Breast epithelium (tissue), 4 donors: ENCODE data around the gene CORO1C. TPM values are rescaled to one million over a fixed set of nuclear protein-coding genes. Genes with fewer than 3 reads are reported as not detected.
A peak's percentile ranks its signal among the peaks of the same experiment; 100 is the strongest.

Experiments used
- DNase-seq, 2 donors: peaks; one replicate each; pipeline ENCODE4 v3.0.0-alpha.2; 2019; ENCODE audit warnings: low spot score in 2 of 2
- H3K27ac ChIP-seq, 2 donors: fragments of 200-600 bp; sonication (generic) in 1 of 2; one replicate each; pipeline ENCODE4 v1.5.1; 2016 to 2019; ENCODE audit warnings: mild to moderate bottlenecking in 1 of 2
- H3K27me3 ChIP-seq, 2 donors: fragments of 200-600 bp; sonication (generic) in 1 of 2; one replicate each; pipeline versions ENCODE4 v1.5.1 to v1.6.0; 2017 to 2019; ENCODE audit warnings: control low read depth in 1 of 2, mild to moderate bottlenecking in 1 of 2
- H3K36me3 ChIP-seq: fragments of 200-600 bp; one replicate; pipeline ENCODE4 v1.5.1; 2019
- H3K4me1 ChIP-seq, 2 donors: fragments of 200-600 bp; sonication (generic); one replicate each; pipeline ENCODE4 v1.5.1; 2016 to 2019; ENCODE audit warnings: control low read depth in 1 of 2
- H3K4me3 ChIP-seq, 3 donors: fragments of 200-600 bp; sonication (generic); 1 replicate in 2 of 3; 2 replicates in 1 of 3; pipeline ENCODE4 v1.5.1; 2016 to 2019; ENCODE audit warnings: mild to moderate bottlenecking in 3 of 3, moderate library complexity in 2 of 3
- H3K9me3 ChIP-seq, 2 donors: fragments of 200-600 bp; sonication (generic) in 1 of 2; one replicate each; pipeline ENCODE4 v1.5.1; 2016 to 2019; ENCODE audit warnings: control low read depth in 1 of 2
- POLR2A ChIP-seq: fragments of 450-650 bp; IDR thresholded peaks from one replicate; pipeline ENCODE4 v1.6.1; 2016; ENCODE audit warnings: antibody characterized with exemption, mild to moderate bottlenecking, moderate library complexity
- POLR2AphosphoS5 ChIP-seq, 3 donors: sonication (generic); formaldehyde crosslinking; IDR thresholded peaks; one replicate each; pipeline ENCODE4 v1.6.1; 2017; ENCODE audit warnings: antibody characterized with exemption in 3 of 3
- intact Hi-C: fragments of 100-400 bp; cut with DNase I; formaldehyde crosslinking; loops from one replicate; pipeline ENCODE4 v1.15.1; 2023; ENCODE audit warnings: low total_unique reads
- total RNA-seq, 3 donors: library from RNA; depleted of rRNA; stranded (reverse); fragments of >200 nt; gene quantifications; one replicate each; pipeline ENCODE4 v1.1.0, GENCODE V29; 2016
- TF ChIP-seq, protein P1 (sequence below), 3 donors: fragments of 450-650 bp; IDR thresholded peaks; one replicate each; pipeline ENCODE4 v1.5.1; 2016 to 2017; ENCODE audit warnings: antibody characterized with exemption in 3 of 3, mild to moderate bottlenecking in 3 of 3, moderate library complexity in 3 of 3

The CORO1C gene
- total RNA-seq, 3 donors from 2014 or later, result 121 to 155 (median 149) TPM

DNA sequence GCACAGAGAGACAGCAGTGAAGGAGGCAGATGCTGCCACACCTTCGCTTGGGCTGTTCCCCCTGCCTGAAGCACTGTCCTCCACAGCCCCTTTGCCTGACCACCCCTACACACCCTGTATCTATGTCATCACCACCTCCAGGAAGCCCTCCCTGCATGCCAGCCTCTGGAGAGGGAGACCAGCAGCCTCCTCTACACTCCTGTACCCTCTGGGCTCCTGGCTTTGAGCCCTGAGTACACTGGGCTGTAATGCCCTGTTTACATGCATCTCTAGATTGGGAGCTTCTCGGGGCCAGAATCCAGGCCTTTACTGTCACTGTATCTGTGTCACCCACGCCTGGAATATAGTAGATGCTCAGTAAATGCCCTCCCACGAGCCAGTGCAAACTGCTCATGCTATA lies 127.6 kb downstream of the CORO1C start:
- Histone ChIP-seq H3K4me1 (no peaks in the 10 kb centered on the region), H3K27me3 (no peaks in the 10 kb centered on the region), H3K36me3 (no peaks in the 10 kb centered on the region), H3K4me3 (no peak overlapping the region), H3K9me3 (no peaks in the 10 kb centered on the region), H3K27ac (no peak overlapping the region)
- DNase-seq, result no peak
- TF ChIP-seq POLR2AphosphoS5 (IDR thresholded peaks at IDR 0.05) (no peak), POLR2A (no peak)
- TF ChIP-seq, protein P1, sequence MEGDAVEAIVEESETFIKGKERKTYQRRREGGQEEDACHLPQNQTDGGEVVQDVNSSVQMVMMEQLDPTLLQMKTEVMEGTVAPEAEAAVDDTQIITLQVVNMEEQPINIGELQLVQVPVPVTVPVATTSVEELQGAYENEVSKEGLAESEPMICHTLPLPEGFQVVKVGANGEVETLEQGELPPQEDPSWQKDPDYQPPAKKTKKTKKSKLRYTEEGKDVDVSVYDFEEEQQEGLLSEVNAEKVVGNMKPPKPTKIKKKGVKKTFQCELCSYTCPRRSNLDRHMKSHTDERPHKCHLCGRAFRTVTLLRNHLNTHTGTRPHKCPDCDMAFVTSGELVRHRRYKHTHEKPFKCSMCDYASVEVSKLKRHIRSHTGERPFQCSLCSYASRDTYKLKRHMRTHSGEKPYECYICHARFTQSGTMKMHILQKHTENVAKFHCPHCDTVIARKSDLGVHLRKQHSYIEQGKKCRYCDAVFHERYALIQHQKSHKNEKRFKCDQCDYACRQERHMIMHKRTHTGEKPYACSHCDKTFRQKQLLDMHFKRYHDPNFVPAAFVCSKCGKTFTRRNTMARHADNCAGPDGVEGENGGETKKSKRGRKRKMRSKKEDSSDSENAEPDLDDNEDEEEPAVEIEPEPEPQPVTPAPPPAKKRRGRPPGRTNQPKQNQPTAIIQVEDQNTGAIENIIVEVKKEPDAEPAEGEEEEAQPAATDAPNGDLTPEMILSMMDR (IDR thresholded peaks at IDR 0.05), result no peak
- intact Hi-C loops, result no loop called here

DNA sequence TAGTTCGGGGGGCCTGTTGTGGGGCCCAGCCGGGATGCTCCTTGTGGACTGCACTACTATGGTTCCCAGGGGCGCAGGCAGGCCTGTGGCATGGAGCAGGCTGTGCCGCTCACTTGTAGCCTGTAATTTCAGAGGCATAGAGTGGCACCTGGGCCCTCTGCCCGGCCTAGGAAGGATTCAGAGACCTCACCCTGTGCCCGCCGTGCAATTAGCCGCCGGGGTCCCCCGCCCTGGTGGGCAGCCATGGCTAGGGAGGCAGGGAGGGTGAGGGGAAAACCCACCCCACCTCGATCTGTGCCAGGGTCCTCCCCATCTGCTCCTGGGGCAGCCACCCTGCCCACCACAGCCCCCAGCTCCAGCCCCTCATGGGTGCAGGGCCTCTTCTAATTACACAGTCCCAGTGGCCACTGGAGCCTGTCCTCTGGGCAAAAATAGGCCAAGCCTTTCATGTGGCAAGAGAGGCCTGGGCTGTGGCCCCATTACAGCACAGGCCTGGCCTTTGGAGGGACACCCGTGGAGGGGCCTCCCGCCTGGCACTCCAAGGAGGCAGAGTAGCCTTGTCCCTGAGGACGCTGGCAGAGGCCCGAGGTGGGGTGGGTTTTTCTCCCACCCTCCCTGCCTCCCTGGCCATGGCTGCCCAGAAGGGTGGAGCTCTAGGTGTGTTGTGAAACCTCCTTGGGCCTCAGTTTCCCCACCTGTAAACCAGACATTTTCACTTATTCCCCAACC lies 128.2 kb downstream of the CORO1C start:
- Histone ChIP-seq H3K4me1 (no peaks in the 10 kb centered on the region), H3K27me3 (no peaks in the 10 kb centered on the region), H3K36me3 (no peaks in the 10 kb centered on the region), H3K4me3 (no peak overlapping the region), H3K9me3 (no peaks in the 10 kb centered on the region), H3K27ac (no peak overlapping the region)
- intact Hi-C loops, result no loop called here
- no peak for TF ChIP-seq POLR2AphosphoS5 (IDR thresholded peaks at IDR 0.05)
- TF ChIP-seq, protein P1 (IDR thresholded peaks at IDR 0.05), result no peak
- no peak for DNase-seq

DNA sequence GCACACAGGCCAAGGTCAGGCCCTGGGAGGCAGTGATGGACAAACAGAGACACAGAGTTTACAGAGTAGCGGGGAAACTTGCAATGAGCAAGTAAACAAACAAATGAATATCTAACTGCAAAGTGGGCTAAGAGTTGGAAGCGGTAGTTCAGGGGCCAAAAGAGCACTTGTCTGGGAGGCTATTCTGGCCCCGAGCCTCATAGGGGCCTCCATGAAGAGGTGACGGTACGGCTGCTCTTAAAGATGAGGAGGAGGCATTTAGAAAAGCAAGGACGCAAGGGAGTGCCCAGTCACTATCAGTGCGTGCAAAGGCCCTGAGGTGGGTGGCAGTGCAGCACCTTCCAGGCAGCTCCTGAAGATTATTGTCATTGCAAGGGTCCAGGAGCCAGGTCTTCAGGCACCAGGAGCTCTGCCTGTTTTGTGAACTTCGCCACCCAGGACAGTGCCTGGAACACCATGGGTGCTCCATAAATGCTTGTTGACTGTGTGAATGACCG lies 129.1 kb downstream of the CORO1C start:
- Histone ChIP-seq H3K27me3 (no peaks in the 10 kb centered on the region), H3K27ac (no peak overlapping the region), H3K36me3 (no peaks in the 10 kb centered on the region), H3K4me1 (no peaks in the 10 kb centered on the region), H3K4me3 (no peak overlapping the region), H3K9me3 (no peaks in the 10 kb centered on the region)
- TF ChIP-seq POLR2AphosphoS5 (IDR thresholded peaks at IDR 0.05), result no peak
- TF ChIP-seq, protein P1 (IDR thresholded peaks at IDR 0.05), result no peak
- no peak for TF ChIP-seq POLR2A
- no peak for DNase-seq
- intact Hi-C loops, result no loop called here

DNA sequence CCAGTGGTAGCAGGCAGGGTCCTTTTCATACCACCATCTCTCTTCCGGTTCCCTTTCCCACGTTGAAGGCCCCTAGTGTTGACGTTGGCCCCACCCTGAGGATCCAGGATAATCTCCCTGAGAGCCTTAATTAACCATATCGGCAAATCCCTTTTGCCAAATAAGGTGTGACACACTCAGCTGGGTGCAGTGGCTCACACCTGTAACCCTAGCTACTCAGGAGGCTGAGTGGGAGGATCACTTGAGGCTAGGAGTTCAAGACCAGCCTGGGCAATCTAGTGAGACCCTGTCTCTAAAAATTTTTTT lies 130.7 kb downstream of the CORO1C start:
- Histone ChIP-seq H3K4me1 (no peaks in the 10 kb centered on the region), H3K27ac (no peak overlapping the region), H3K27me3 (no peaks in the 10 kb centered on the region), H3K36me3 (no peaks in the 10 kb centered on the region), H3K9me3 (no peaks in the 10 kb centered on the region), H3K4me3 (no peak overlapping the region)
- DNase-seq, result no peak
- no peak for TF ChIP-seq POLR2A
- no peak for TF ChIP-seq POLR2AphosphoS5 (IDR thresholded peaks at IDR 0.05)
- TF ChIP-seq, protein P1 (IDR thresholded peaks at IDR 0.05), result no peak
- intact Hi-C loops, result no loop called here

DNA sequence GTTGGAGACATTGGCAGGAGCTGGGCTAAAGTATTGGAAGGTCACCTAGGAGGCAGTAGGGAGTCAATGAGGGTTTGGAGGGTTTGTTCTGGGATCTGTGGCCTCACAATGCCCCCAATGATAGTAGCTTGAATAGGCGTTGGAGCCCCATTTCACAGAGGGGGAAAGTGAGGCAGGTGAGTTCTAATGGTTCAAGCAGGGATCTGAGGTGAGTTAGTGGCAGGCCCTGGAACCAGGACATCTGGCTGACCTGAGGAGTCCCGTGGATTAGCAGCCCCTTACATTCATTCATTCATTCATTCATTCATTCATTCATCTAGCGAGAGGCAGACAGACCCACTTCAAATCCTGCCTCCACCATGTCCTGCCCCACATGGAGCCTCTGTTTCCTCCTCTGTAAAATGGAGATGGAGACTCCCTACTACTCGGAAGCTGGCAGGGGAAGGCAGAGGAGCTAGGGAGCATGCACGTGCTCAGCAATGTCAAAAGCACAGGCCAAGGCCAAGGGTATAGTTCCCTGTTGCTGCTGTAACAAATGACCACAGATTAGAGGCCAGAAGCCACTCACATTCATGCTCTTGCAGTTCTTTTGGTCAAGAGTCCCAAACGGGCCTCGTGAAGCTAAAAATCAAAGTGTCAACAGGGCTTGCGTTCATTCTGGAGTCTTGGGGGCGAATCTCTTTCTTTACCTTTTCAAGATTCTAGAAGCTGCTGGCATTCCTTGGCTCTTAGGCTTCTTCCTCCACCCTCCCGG lies 131.2 kb downstream of the CORO1C start:
- intact Hi-C loops, result no loop called here

More for the DNA sequence above, 131.2 kb downstream of the CORO1C start:
- Histone ChIP-seq H3K4me3 (no peak overlapping the region), H3K9me3 (no peaks in the 10 kb centered on the region), H3K27me3 (no peaks in the 10 kb centered on the region), H3K27ac (peak overlapping the region in 1 of 2 donors; percentile 25), H3K36me3 (no peaks in the 10 kb centered on the region), H3K4me1 (no peaks in the 10 kb centered on the region)
- TF ChIP-seq, protein P1 (IDR thresholded peaks at IDR 0.05), result no peak
- TF ChIP-seq POLR2A, result no peak
- TF ChIP-seq POLR2AphosphoS5 (IDR thresholded peaks at IDR 0.05), result no peak
- no peak for DNase-seq
